GM18499 (cell line): ENCODE measurements around the gene PRRG2.

Experiments used
- ATAC-seq: cut with Tn5 transposase; IDR thresholded peaks from one replicate; pipeline ENCODE4 v1.9.1; 2021; ENCODE audit warnings: moderate number of reproducible peaks; ENCODE audit not compliant: insufficient read depth, unreplicated experiment

Gene PRRG2

GRCh38 chr19:49556412-49557398 lies 24.4 kb upstream of the PRRG2 start:
- ATAC-seq: no peak

GRCh38 chr19:49557641-49558325 lies 23.3 kb upstream of the PRRG2 start:
- ATAC-seq: no peak

GRCh38 chr19:49558591-49558990 lies 22.5 kb upstream of the PRRG2 start:
- no peak for ATAC-seq

- no peak for ATAC-seq
These were observed 21.7 kb upstream of the PRRG2 start for GRCh38 chr19:49559443-49559842.

GRCh38 chr19:49559928-49560327 lies 21.2 kb upstream of the PRRG2 start:
- ATAC-seq: no peak

GRCh38 chr19:49560358-49560900 lies 20.7 kb upstream of the PRRG2 start:
- no peak for ATAC-seq

- no peak for ATAC-seq
These were observed 16.5 kb upstream of the PRRG2 start for GRCh38 chr19:49564616-49565045.

GRCh38 chr19:49565261-49565660 lies 15.9 kb upstream of the PRRG2 start:
- no peak for ATAC-seq

- no peak for ATAC-seq
These were observed 14.8 kb upstream of the PRRG2 start for GRCh38 chr19:49566302-49566701.

- no peak for ATAC-seq
These were observed 13.2 kb upstream of the PRRG2 start for GRCh38 chr19:49567861-49568441.

- no peak for ATAC-seq
These were observed 10.8 kb upstream of the PRRG2 start for GRCh38 chr19:49570138-49570856.

GRCh38 chr19:49570997-49571676 lies 10.0 kb upstream of the PRRG2 start:
- ATAC-seq: no peak

- no peak for ATAC-seq
These were observed 8.1 kb upstream of the PRRG2 start for GRCh38 chr19:49573009-49573408.

- ATAC-seq: no peak
These were observed 7.7 kb upstream of the PRRG2 start for GRCh38 chr19:49573425-49573824.

- no peak for ATAC-seq
These were observed 6.8 kb upstream of the PRRG2 start for GRCh38 chr19:49574206-49574755.

GRCh38 chr19:49579193-49579592 lies 1.9 kb upstream of the PRRG2 start:
- ATAC-seq: no peak

GRCh38 chr19:49579947-49580263 lies 1.2 kb upstream of the PRRG2 start:
- ATAC-seq: no peak

- ATAC-seq: peak; percentile 81
These were observed 681 bp upstream of the PRRG2 start, which contains the start of gene NOSIP for GRCh38 chr19:49580264-49581006. TSS of gene NOSIP (minus strand) at chr19:49580556. CDS start at chr19:49560691, 19,865 bp downstream.

- no peak for ATAC-seq
These were observed 2.1 kb downstream of the PRRG2 start for GRCh38 chr19:49583239-49583638.
